H9 (cell line): Measurements from ENCODE around the gene PRCC. TPM values are rescaled to one million over a fixed set of nuclear protein-coding genes. Genes with fewer than 3 reads are reported as not detected.
A peak's percentile ranks its signal among the peaks of the same experiment; 100 is the strongest.

Experiments
- DNase-seq: peaks from one replicate; pipeline ENCODE4 v3.0.0-alpha.2; 2017
- H2AFZ ChIP-seq: one replicate; pipeline ENCODE4 v1.6.1; 2013; ENCODE audit warnings: mild to moderate bottlenecking, low read length, control low read depth, moderate library complexity
- H2AK5ac ChIP-seq: 2 replicates; pipeline ENCODE4 v1.6.1; 2013; ENCODE audit warnings: low read length, control low read depth, mixed read lengths; ENCODE audit not compliant: insufficient read length
- H2BK120ac ChIP-seq: one replicate; pipeline ENCODE4 v1.6.1; 2013; ENCODE audit warnings: low read depth, mild to moderate bottlenecking, low read length, control low read depth, inconsistent platforms; ENCODE audit not compliant: poor library complexity, severe bottlenecking
- H2BK12ac ChIP-seq: 2 replicates; pipeline ENCODE4 v1.6.1; 2013; ENCODE audit warnings: low read length, control low read depth, mixed read lengths, low read depth; ENCODE audit not compliant: insufficient read length
- H2BK15ac ChIP-seq: 2 replicates; pipeline ENCODE4 v1.6.1; 2013; ENCODE audit warnings: low read depth, low read length, control low read depth
- H2BK20ac ChIP-seq: one replicate; pipeline ENCODE4 v1.6.1; 2013; ENCODE audit warnings: low read depth, mild to moderate bottlenecking, low read length, control low read depth, inconsistent platforms; ENCODE audit not compliant: poor library complexity, severe bottlenecking
- H2BK5ac ChIP-seq: 2 replicates; pipeline ENCODE4 v1.6.1; 2013; ENCODE audit warnings: low read length, control low read depth, mixed read lengths; ENCODE audit not compliant: insufficient read length
- H3K14ac ChIP-seq: 2 replicates; pipeline ENCODE4 v1.6.1; 2013; ENCODE audit warnings: low read length, control low read depth; ENCODE audit not compliant: insufficient read depth
- H3K18ac ChIP-seq: 2 replicates; pipeline ENCODE4 v1.6.1; 2013; ENCODE audit warnings: low read depth, mild to moderate bottlenecking, mixed read lengths, low read length, control low read depth; ENCODE audit not compliant: insufficient read length
- H3K23ac ChIP-seq: 2 replicates; pipeline ENCODE4 v1.6.1; 2013; ENCODE audit warnings: low read length, control low read depth, mixed read lengths, low read depth; ENCODE audit not compliant: insufficient read length
- H3K23me2 ChIP-seq: 2 replicates; pipeline ENCODE4 v1.6.1; 2013; ENCODE audit warnings: low read depth, mild to moderate bottlenecking, mixed read lengths, low read length, control low read depth; ENCODE audit not compliant: insufficient read length, poor library complexity, severe bottlenecking
- H3K27ac ChIP-seq: 2 replicates; pipeline ENCODE4 v1.5.1; 2013; ENCODE audit warnings: low read length, control low read depth, mixed read lengths, low read depth; ENCODE audit not compliant: insufficient read length
- H3K27me3 ChIP-seq: 2 replicates; pipeline ENCODE4 v1.6.1; 2013; ENCODE audit warnings: low read length, control low read depth, inconsistent platforms; ENCODE audit not compliant: insufficient read depth
- H3K4ac ChIP-seq: 2 replicates; pipeline ENCODE4 v1.6.1; 2013; ENCODE audit warnings: low read depth, mild to moderate bottlenecking, control low read depth, inconsistent platforms, low read length, moderate library complexity
- H3K4me1 ChIP-seq: 2 replicates; pipeline ENCODE4 v1.6.1; 2013; ENCODE audit warnings: low read length, control low read depth, inconsistent platforms; ENCODE audit not compliant: insufficient read depth
- H3K4me2 ChIP-seq: 2 replicates; pipeline ENCODE4 v1.6.1; 2013; ENCODE audit warnings: low read length, control low read depth, mixed read lengths; ENCODE audit not compliant: insufficient read length, insufficient read depth
- H3K56ac ChIP-seq: 2 replicates; pipeline ENCODE4 v1.6.1; 2013; ENCODE audit warnings: low read depth, mild to moderate bottlenecking, mixed read lengths, low read length, control low read depth; ENCODE audit not compliant: insufficient read length
- H3K79me1 ChIP-seq: 2 replicates; pipeline ENCODE4 v1.6.1; 2013; ENCODE audit warnings: low read depth, mild to moderate bottlenecking, moderate library complexity, low read length, control low read depth, inconsistent platforms; ENCODE audit not compliant: insufficient read depth, poor library complexity, severe bottlenecking
- H3K79me2 ChIP-seq: 2 replicates; pipeline ENCODE4 v1.6.1; 2013; ENCODE audit warnings: low read length, control low read depth, inconsistent platforms; ENCODE audit not compliant: insufficient read depth
- H3K9ac ChIP-seq: 2 replicates; pipeline ENCODE4 v1.6.1; 2013; ENCODE audit warnings: low read length, control low read depth, mixed read lengths; ENCODE audit not compliant: insufficient read length; ENCODE audit errors: extremely low read depth
- H3K9me3 ChIP-seq: one replicate; pipeline ENCODE4 v1.6.1; 2013; ENCODE audit warnings: low read depth, low read length, inconsistent platforms; ENCODE audit not compliant: control insufficient read depth
- H3T11ph ChIP-seq: one replicate; pipeline ENCODE4 v1.6.1; 2013; ENCODE audit warnings: mild to moderate bottlenecking, low read length, control low read depth, inconsistent platforms
- H4K20me1 ChIP-seq: one replicate; pipeline ENCODE4 v1.6.1; 2013; ENCODE audit not compliant: control insufficient read depth, insufficient read length, insufficient read depth
- H4K5ac ChIP-seq: 2 replicates; pipeline ENCODE4 v1.6.1; 2013; ENCODE audit warnings: low read depth, mild to moderate bottlenecking, mixed read lengths, low read length, control low read depth; ENCODE audit not compliant: insufficient read length
- H4K8ac ChIP-seq: replicated peaks from 2 replicates; pipeline ENCODE4 v1.6.1; 2013; ENCODE audit warnings: low read length, control low read depth, mixed read lengths, low read depth; ENCODE audit not compliant: insufficient read length
- H4K91ac ChIP-seq: 2 replicates; pipeline ENCODE4 v1.6.1; 2013; ENCODE audit warnings: low read depth, mild to moderate bottlenecking, moderate library complexity, mixed read lengths, low read length, control low read depth; ENCODE audit not compliant: insufficient read length
- H3K27ac Mint-ChIP-seq, 3 experiments: 2 replicates in 2 of 3; 3 replicates in 1 of 3; pipeline ENCODE4 v1.8.0; 2020 to 2021; ENCODE audit warnings: mixed read lengths in 3 of 3, mild to moderate bottlenecking in 1 of 3, moderate library complexity in 1 of 3
- H3K27me3 Mint-ChIP-seq: 2 replicates; pipeline ENCODE4 v1.8.0; 2021; ENCODE audit warnings: low read depth, mild to moderate bottlenecking, moderate library complexity, mixed read lengths
- H3K36me3 Mint-ChIP-seq, 3 experiments: 2 replicates in 2 of 3; 3 replicates in 1 of 3; pipeline ENCODE4 v1.8.0; 2020 to 2021; ENCODE audit warnings: low read depth in 3 of 3, mixed read lengths in 3 of 3; ENCODE audit not compliant: insufficient read depth in 1 of 3
- H3K4me1 Mint-ChIP-seq, 2 experiments: 2 replicates each; pipeline ENCODE4 v1.8.0; 2020; ENCODE audit warnings: mixed read lengths in 2 of 2
- H3K4me3 Mint-ChIP-seq, 2 experiments: 2 replicates in 1 of 2; 3 replicates in 1 of 2; pipeline ENCODE4 v1.8.0; 2020 to 2021; ENCODE audit warnings: mild to moderate bottlenecking in 2 of 2, mixed read lengths in 2 of 2, moderate library complexity in 1 of 2
- H3K9me3 Mint-ChIP-seq, 2 experiments: 2 replicates in 1 of 2; 3 replicates in 1 of 2; pipeline ENCODE4 v1.8.0; 2020; ENCODE audit warnings: mild to moderate bottlenecking in 2 of 2, mixed read lengths in 2 of 2, moderate library complexity in 1 of 2
- CTCF ChIP-seq: fragments of 200-600 bp; sonication (generic); conservative IDR thresholded peaks from 3 replicates; pipeline ENCODE4 v1.8.0; 2021; ENCODE audit warnings: antibody characterized with exemption, mild to moderate bottlenecking
- WGBS: extraction: QIAGEN DNeasy Blood & Tissue Kit; methylation state at CpG from one replicate; pipeline ENCODE4 v1.1.7; 2013; ENCODE audit warnings: missing lambda C conversion rate, low lambda C conversion rate, mixed read lengths; ENCODE audit not compliant: insufficient read length; ENCODE audit errors: extremely low coverage; 5-methylcytosine and 5-hydroxymethylcytosine counted together
- total RNA-seq: library from RNA; stranded (reverse); gene quantifications from 2 replicates; pipeline ENCODE4 v1.2.1, GENCODE V29; 2021

The PRCC gene
- total RNA-seq, 1 experiment from 2014 or later = 129 TPM

GRCh38 chr1:156776942-156777341 lies 9.6 kb downstream of the PRCC start:
- no peak overlapping the region for H2BK20ac ChIP-seq
- no peak overlapping the region for H2BK120ac ChIP-seq
- H2BK12ac ChIP-seq = no peak overlapping the region
- Mint-ChIP-seq H3K4me1 (peaks cover 0 to 7% of the 10 kb centered on the region in 2 experiments; a peak in 2 of 4 replicates), H3K27me3 (no peaks in the 10 kb centered on the region), H3K4me3 (no peak overlapping the region), H3K27ac (0 out of 7 replicates have a peak overlapping the region, but pooled peaks of 1 of the 3 experiments have one; percentile 1), H3K9me3 (no peaks in the 10 kb centered on the region), H3K36me3 (peaks cover 3 to 25% (median 15%) of the 10 kb centered on the region in 3 experiments; a peak in 6 of 7 replicates)
- no peak overlapping the region for H3K56ac ChIP-seq
- H3K79me1 ChIP-seq = peaks cover 19% of the 10 kb centered on the region
- no peak for TF ChIP-seq CTCF
- H3K4me2 ChIP-seq = no peak overlapping the region
- no peak overlapping the region for H2BK15ac ChIP-seq
- H4K91ac ChIP-seq = no peak overlapping the region
- no peak overlapping the region for H4K5ac ChIP-seq
- peaks cover 22% of the 10 kb centered on the region; the same call in 1 of the 2 replicates for H3K79me2 ChIP-seq
- no peak overlapping the region for H3K27ac ChIP-seq
- no peak overlapping the region for H3K4ac ChIP-seq
- H3K9ac ChIP-seq = no peak overlapping the region
- no peak for DNase-seq
- H2BK5ac ChIP-seq = no peak overlapping the region
- H3K4me1 ChIP-seq = no peaks in the 10 kb centered on the region
- H3K14ac ChIP-seq = no peak overlapping the region
- WGBS = no CpG with 5 or more reads among the region's 4 CpGs
- H3K23ac ChIP-seq = no peak overlapping the region
- H4K20me1 ChIP-seq = no peaks in the 10 kb centered on the region
- no peak overlapping the region for H3K18ac ChIP-seq
- no peak overlapping the region for H3T11ph ChIP-seq
- H3K23me2 ChIP-seq = no peaks in the 10 kb centered on the region
- no peak overlapping the region for H2AK5ac ChIP-seq
- no peaks in the 10 kb centered on the region for H3K9me3 ChIP-seq
- H2AFZ ChIP-seq = no peak overlapping the region
- H4K8ac ChIP-seq = no peak overlapping the region
- no peaks in the 10 kb centered on the region for H3K27me3 ChIP-seq
